Activated CD8-positive, alpha-beta T cell treated with anti-CD3 and anti-CD28 coated beads, Interleukin-2, amount 10 ng/mL, durations not matched to agents 7 days and 5 days (primary cell): ENCODE results near the gene SGPL1. TPM values are rescaled to one million over a fixed set of nuclear protein-coding genes. Genes with fewer than 3 reads are reported as not detected.

Source experiments
- ATAC-seq: fragments of 150-1000 bp; cut with Tn5 transposase; one replicate; pipeline ENCODE4 v1.10.0; 2021; ENCODE audit warnings: moderate library complexity
- CTCF ChIA-PET: fragments of 350-600 bp; sonication (Branson Sonifier 250); formaldehyde crosslinking; loops from one replicate; lab custom pipeline; 2021; ENCODE audit warnings: antibody characterized with exemption; lab: Charles Lee
- POLR2A ChIA-PET: fragments of 350-600 bp; sonication (Branson Sonifier 250); formaldehyde crosslinking; loops from one replicate; lab custom pipeline; 2021; ENCODE audit warnings: antibody characterized with exemption; lab: Charles Lee
- DNase-seq: peaks from one replicate; pipeline ENCODE4 v3.0.0-alpha.2; 2020
- H3K27ac Mint-ChIP-seq: one replicate; pipeline ENCODE4 v1.8.0; 2021; ENCODE audit warnings: mild to moderate bottlenecking, mixed read lengths
- H3K27me3 Mint-ChIP-seq: one replicate; pipeline ENCODE4 v1.8.0; 2021; ENCODE audit warnings: low read depth, mixed read lengths
- H3K36me3 Mint-ChIP-seq: one replicate; pipeline ENCODE4 v1.8.0; 2021; ENCODE audit warnings: low read depth, mixed read lengths
- H3K4me1 Mint-ChIP-seq: one replicate; pipeline ENCODE4 v1.8.0; 2021; ENCODE audit warnings: low read depth, mixed read lengths
- H3K4me3 Mint-ChIP-seq: one replicate; pipeline ENCODE4 v1.8.0; 2021; ENCODE audit warnings: mild to moderate bottlenecking, mixed read lengths
- H3K9me3 Mint-ChIP-seq: one replicate; pipeline ENCODE4 v1.8.0; 2022; ENCODE audit warnings: mixed read lengths; ENCODE audit not compliant: insufficient read depth
- total RNA-seq, 2 experiments: library from RNA; stranded (reverse); gene quantifications; one replicate each; pipeline ENCODE4 v1.2.3, GENCODE V29; 2021

Gene SGPL1
- total RNA-seq, 2 experiments from 2014 or later: 22.2 to 28.0 TPM

DNA sequence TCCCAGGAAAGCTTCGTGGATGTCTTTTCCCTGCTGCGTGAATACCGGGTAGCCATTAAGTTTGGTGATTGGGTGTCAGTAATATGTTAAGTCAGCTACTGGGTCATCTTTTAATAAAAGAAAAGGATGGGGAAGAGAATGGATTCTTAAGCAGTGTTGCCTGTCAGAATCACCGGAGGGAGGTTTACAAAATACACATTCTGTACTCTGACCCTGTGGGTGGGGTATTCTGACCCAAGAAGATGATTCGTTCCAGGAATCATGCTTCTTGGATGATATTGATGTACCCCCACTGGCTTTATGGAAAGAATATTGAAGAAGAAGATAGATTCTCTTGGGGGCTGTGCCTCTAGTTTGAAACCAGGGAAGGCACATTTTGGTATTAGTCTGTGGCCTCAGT lies 18.3 kb downstream of the SGPL1 start:
- Mint-ChIP-seq H3K4me3 (no peak overlapping the region), H3K27me3 (no peaks in the 10 kb centered on the region), H3K27ac (no peak overlapping the region), H3K9me3 (no peaks in the 10 kb centered on the region), H3K36me3 (peaks cover 21% of the 10 kb centered on the region), H3K4me1 (peaks cover 7% of the 10 kb centered on the region)
- no peak for DNase-seq
- ChIA-PET CTCF (interaction anchor here (1.3 kb wide), 1 partner anchor 17 kb away, joined by 4 read pairs; no protein-coding TSS in a partner anchor), POLR2A (no interaction called here)
- ATAC-seq: no peak

DNA sequence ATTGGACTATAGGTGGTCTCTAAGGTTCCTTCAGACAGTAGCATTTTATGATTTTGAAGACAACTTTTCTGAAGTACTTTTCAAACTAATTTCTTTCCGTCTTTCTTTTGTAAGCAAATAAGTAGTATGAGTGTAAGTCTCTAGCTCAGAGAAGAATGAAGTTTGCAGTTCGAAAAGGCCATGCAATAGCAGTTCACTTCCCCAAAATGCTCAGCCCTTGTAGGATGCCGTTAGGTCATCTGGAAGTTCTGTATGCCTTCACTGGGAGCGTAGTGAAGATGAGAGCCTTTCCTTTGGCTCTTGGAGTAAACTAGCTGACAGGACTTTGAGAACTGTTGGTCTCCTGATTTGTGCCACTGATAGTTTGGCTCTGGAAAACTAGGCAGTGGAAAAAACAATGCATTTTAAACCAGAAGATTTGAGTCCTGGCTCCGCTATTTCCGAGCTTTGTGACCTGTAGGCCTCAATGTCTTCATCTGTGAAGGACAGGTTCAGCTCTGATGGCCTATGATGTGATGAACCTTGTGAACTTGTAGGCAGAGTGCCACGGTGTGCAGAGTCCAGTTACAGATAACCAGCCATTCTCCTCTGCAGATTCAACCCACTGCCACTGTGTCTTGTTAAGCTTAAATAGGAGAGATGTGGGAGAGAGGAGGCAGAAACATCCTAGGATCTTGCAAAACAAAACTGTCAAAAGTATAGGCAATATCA lies 18.8 kb downstream of the SGPL1 start:
- Mint-ChIP-seq H3K27me3 (no peaks in the 10 kb centered on the region), H3K27ac (no peak overlapping the region), H3K9me3 (no peaks in the 10 kb centered on the region), H3K4me1 (peaks cover 7% of the 10 kb centered on the region), H3K4me3 (no peak overlapping the region), H3K36me3 (peaks cover 21% of the 10 kb centered on the region)
- DNase-seq (no peak), ATAC-seq (no peak)
- ChIA-PET POLR2A (no interaction called here), CTCF (no interaction called here)

DNA sequence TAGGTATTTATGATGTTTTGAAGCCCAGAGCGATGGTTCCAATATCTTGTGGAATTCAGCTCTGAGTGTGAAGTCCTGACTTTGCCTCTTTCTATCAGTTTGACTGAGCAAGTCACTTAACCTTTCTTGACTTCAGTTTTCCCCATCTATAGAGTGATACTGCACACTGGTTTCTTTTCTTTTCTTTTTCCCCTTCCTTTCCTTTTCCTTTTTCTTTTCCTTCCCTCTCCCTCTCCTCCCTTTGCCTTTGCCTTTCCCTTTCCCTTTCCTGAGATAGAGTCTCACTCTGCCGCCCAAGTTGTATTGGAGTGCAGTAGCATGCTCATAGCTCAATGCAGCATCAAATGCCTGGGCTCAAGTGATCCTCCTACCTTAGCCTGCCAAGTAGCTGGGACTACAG lies 20.6 kb downstream of the SGPL1 start:
- no peak for ATAC-seq
- POLR2A ChIA-PET: no interaction called here
- Mint-ChIP-seq H3K27ac (no peak overlapping the region), H3K4me1 (peaks cover 14% of the 10 kb centered on the region), H3K36me3 (peaks cover 24% of the 10 kb centered on the region), H3K27me3 (no peaks in the 10 kb centered on the region), H3K4me3 (no peak overlapping the region), H3K9me3 (no peaks in the 10 kb centered on the region)
- DNase-seq: no peak
- CTCF ChIA-PET: no interaction called here

DNA sequence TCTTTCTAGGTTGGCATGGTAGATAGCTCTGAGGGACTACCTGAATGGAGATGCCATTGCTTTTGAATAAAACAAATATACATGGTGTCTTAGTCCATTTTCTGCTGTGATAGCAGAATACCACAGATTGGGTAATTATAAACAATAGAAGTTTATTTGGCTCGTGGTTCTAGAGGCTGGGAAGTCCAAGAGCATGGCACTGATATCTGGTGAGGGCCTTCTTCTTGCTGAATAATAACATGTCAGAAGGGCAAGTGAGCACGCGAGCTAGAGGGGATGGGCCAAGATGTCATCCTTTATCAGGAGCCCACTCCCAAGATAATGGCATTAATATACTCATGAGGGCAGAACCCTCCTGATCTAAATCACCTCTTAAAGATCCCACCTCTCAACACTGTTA lies 21.9 kb downstream of the SGPL1 start:
- Mint-ChIP-seq H3K27me3 (no peaks in the 10 kb centered on the region), H3K4me1 (peaks cover 20% of the 10 kb centered on the region), H3K9me3 (peaks cover 7% of the 10 kb centered on the region), H3K36me3 (peaks cover 29% of the 10 kb centered on the region), H3K4me3 (no peak overlapping the region), H3K27ac (no peak overlapping the region)
- no peak for ATAC-seq
- ChIA-PET CTCF (interaction anchor here (1.0 kb wide), 1 partner anchor 23 kb away, joined by 3 read pairs; no protein-coding TSS in a partner anchor), POLR2A (no interaction called here)
- DNase-seq: no peak

DNA sequence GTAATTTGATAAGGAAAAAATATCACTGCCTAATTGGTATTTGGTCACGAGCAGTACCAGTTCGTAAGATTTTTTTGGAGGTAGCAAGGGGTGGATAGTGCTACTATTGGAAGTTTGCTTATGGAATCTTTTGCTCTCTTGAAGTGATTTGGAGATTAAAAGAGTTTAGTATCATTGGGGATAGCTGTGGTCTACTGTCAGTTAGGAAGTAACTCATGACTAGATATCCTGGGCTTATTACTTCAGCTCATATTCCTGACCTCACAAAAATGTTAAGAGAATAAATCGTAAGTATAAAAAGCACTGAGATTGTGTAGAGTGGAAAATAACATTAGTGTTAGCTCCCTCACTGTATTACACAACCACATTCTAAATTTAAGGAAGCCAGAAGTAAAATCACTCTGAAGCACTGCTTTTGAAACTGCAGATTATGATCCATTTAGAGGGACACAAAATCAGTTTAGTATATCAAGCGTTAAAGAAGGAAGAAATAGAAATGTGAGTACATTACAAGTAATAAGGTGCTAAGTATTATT lies 22.6 kb downstream of the SGPL1 start:
- CTCF ChIA-PET: interaction anchor here (1.0 kb wide), 1 partner anchor 23 kb away, joined by 3 read pairs; no protein-coding TSS in a partner anchor
- peaks cover 29% of the 10 kb centered on the region for H3K36me3 Mint-ChIP-seq
- peaks cover 14% of the 10 kb centered on the region for H3K4me1 Mint-ChIP-seq

DNA sequence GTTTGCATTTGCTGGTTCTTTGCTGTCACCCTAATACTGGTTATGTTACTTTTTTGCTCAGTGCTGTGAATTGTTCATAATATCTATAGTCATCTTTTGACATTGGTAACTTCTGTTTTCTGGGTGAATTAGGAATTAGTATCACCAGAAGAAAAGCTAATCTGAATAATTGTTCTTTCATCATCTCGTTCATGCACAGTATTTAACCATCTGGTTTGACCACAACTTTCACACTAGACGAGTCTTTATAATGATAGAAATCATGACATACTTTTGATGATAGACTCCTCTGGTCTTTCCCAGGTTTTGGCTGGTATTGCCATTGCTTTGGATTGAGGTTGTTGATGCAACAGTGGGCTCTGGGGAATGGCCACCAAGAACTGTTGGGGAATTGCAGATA lies 25.1 kb downstream of the SGPL1 start:
- Mint-ChIP-seq H3K4me3 (no peak overlapping the region), H3K36me3 (peaks cover 32% of the 10 kb centered on the region), H3K27ac (no peak overlapping the region), H3K9me3 (peaks cover 7% of the 10 kb centered on the region), H3K4me1 (peaks cover 13% of the 10 kb centered on the region), H3K27me3 (no peaks in the 10 kb centered on the region)
- POLR2A ChIA-PET: no interaction called here
- CTCF ChIA-PET: no interaction called here
- ATAC-seq: no peak
- DNase-seq: no peak

More for the DNA sequence above, 22.6 kb downstream of the SGPL1 start:
- DNase-seq: no peak
- Mint-ChIP-seq H3K27ac (no peak overlapping the region), H3K9me3 (peaks cover 7% of the 10 kb centered on the region), H3K27me3 (no peaks in the 10 kb centered on the region), H3K4me3 (no peak overlapping the region)
- no peak for ATAC-seq
- POLR2A ChIA-PET: interaction anchor here (0.5 kb wide), 1 partner anchor 304 kb away, joined by 3 read pairs; no protein-coding TSS in a partner anchor

DNA sequence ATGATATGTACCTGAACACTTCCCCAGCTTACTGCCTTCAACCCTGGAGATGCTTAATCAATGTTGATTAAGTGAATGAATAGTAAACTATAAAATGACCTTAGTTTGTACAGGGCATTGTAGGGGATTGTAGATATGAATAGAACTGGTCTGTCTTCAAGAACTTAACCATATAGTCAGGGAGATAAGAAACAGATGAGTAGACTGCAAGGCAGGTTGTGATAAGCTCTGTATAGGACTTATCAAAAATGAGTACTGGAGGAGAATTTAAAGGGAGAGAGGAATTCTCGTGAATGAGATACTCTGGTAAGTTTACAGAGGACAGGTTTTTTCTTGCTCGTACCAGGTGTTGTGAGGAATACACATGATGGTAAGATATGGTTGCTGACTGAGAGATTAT lies 27.6 kb downstream of the SGPL1 start:
- no peak for ATAC-seq
- ChIA-PET CTCF (interaction anchor here (1.0 kb wide), 1 partner anchor 10 kb away, joined by 3 read pairs; no protein-coding TSS in a partner anchor), POLR2A (no interaction called here)
- Mint-ChIP-seq H3K9me3 (peaks cover 7% of the 10 kb centered on the region), H3K27ac (no peak overlapping the region), H3K4me3 (no peak overlapping the region), H3K4me1 (peaks cover 13% of the 10 kb centered on the region), H3K27me3 (no peaks in the 10 kb centered on the region), H3K36me3 (peaks cover 16% of the 10 kb centered on the region)
- no peak for DNase-seq

GRCh38 chr10:70843776-70844489 lies 28.2 kb downstream of the SGPL1 start:
- Mint-ChIP-seq H3K36me3 (peaks cover 15% of the 10 kb centered on the region), H3K27me3 (no peaks in the 10 kb centered on the region), H3K27ac (no peak overlapping the region), H3K4me1 (peaks cover 13% of the 10 kb centered on the region), H3K9me3 (peaks cover 7% of the 10 kb centered on the region), H3K4me3 (no peak overlapping the region)
- ChIA-PET CTCF (no interaction called here), POLR2A (no interaction called here)
- DNase-seq (no peak), ATAC-seq (no peak)

GRCh38 chr10:70845256-70845655 lies 29.5 kb downstream of the SGPL1 start:
- ATAC-seq (no peak), DNase-seq (no peak)
- Mint-ChIP-seq H3K27ac (no peak overlapping the region), H3K9me3 (peaks cover 7% of the 10 kb centered on the region), H3K36me3 (peaks cover 12% of the 10 kb centered on the region), H3K27me3 (no peaks in the 10 kb centered on the region), H3K4me3 (no peak overlapping the region), H3K4me1 (peaks cover 18% of the 10 kb centered on the region)
- ChIA-PET POLR2A (no interaction called here), CTCF (interaction anchor here (1.4 kb wide), 1 partner anchor 13 kb away, joined by 4 read pairs; no protein-coding TSS in a partner anchor)

- H3K4me3 Mint-ChIP-seq: no peak overlapping the region
- ATAC-seq (no peak), DNase-seq (no peak)
- H3K4me1 Mint-ChIP-seq: peaks cover 16% of the 10 kb centered on the region
- POLR2A ChIA-PET: no interaction called here
- H3K27me3 Mint-ChIP-seq: no peaks in the 10 kb centered on the region
- CTCF ChIA-PET: interaction anchor here (1.4 kb wide), 1 partner anchor 12 kb away, joined by 4 read pairs; no protein-coding TSS in a partner anchor
- H3K36me3 Mint-ChIP-seq: peaks cover 10% of the 10 kb centered on the region
- H3K9me3 Mint-ChIP-seq: peaks cover 7% of the 10 kb centered on the region
- H3K27ac Mint-ChIP-seq: no peak overlapping the region
These were observed 30.1 kb downstream of the SGPL1 start for GRCh38 chr10:70845816-70846215.

DNA sequence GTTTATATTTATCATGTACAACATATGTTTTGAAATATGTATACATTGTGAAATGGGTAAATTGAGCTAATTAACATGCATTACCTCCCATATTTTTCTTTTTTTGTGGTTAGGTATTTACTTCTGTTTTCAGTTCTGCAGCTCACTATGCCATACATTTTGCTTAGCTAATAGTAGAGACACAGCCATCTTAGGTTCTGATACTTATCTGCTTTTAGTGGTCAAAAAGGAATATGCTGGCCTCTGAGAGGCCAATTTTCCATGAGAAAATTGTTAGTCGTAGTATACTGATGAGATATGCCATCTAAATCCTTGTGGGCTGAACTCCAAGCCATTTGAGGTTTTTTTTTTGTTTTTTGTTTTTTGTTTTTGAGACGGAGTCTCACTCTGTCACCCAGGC lies 31.0 kb downstream of the SGPL1 start:
- CTCF ChIA-PET: no interaction called here
- no peaks in the 10 kb centered on the region for H3K27me3 Mint-ChIP-seq
- H3K4me3 Mint-ChIP-seq: no peak overlapping the region
- H3K4me1 Mint-ChIP-seq: peaks cover 6% of the 10 kb centered on the region
- POLR2A ChIA-PET: no interaction called here
- H3K36me3 Mint-ChIP-seq: peaks cover 9% of the 10 kb centered on the region
- peaks cover 4% of the 10 kb centered on the region for H3K9me3 Mint-ChIP-seq
- DNase-seq (no peak), ATAC-seq (no peak)
- no peak overlapping the region for H3K27ac Mint-ChIP-seq
